ENCODE data around the gene CDYL.

CDYL gene

GRCh38 chr6:4913705-4914419, 137.7 kb downstream of the CDYL start:
- Histone ChIP-seq H4K20me1 (ENCODE audit: control insufficient read depth, insufficient read depth, low read depth, low read length) (no peaks in the 10 kb centered on the region), H3K4me1 (ENCODE audit: control insufficient read depth, low read length) (no peaks in the 10 kb centered on the region), H3K79me2 (ENCODE audit: control insufficient read depth, low read length) (peaks cover 2% of the 10 kb centered on the region; the same call in 1 of the 2 replicates), H3K36me3 (ENCODE audit: control insufficient read depth, low read length) (no peaks in the 10 kb centered on the region), H3K9me3 (ENCODE audit: control insufficient read depth, insufficient read depth, low read length) (no peaks in the 10 kb centered on the region), H3K27ac (ENCODE audit: low read depth, low read length) (no peak overlapping the region), H3K27me3 (ENCODE audit: control insufficient read depth, low read length) (no peaks in the 10 kb centered on the region), H3F3A (ENCODE audit: control insufficient read depth, insufficient read depth) (no peaks in the 10 kb centered on the region), H3K4me3 (ENCODE audit: low read length) (no peak overlapping the region), H3K9me2 (replicated peaks; ENCODE audit: control insufficient read depth, low read length) (no peaks in the 10 kb centered on the region), H3K4me2 (ENCODE audit: low read length) (no peak overlapping the region)
- TF ChIP-seq EZH2phosphoT487 (IDR thresholded peaks at IDR 0.05; ENCODE audit: borderline replicate concordance, low read length) (no peak), CTCF (IDR thresholded peaks at IDR 0.05; ENCODE audit: low read depth, low read length, poor library complexity, severe bottlenecking) (no peak)

- H3K9me3 ChIP-seq (ENCODE audit: control insufficient read depth, insufficient read depth, low read length), result no peaks in the 10 kb centered on the region
- H3K4me3 ChIP-seq (ENCODE audit: low read length), result no peak overlapping the region
- no peaks in the 10 kb centered on the region for H4K20me1 ChIP-seq (ENCODE audit: control insufficient read depth, insufficient read depth, low read depth, low read length)
- no peak for TF ChIP-seq EZH2phosphoT487 (IDR thresholded peaks at IDR 0.05; ENCODE audit: borderline replicate concordance, low read length)
- no peak for TF ChIP-seq CTCF (IDR thresholded peaks at IDR 0.05; ENCODE audit: low read depth, low read length, poor library complexity, severe bottlenecking)
- H3K36me3 ChIP-seq (ENCODE audit: control insufficient read depth, low read length), result no peaks in the 10 kb centered on the region
- no peaks in the 10 kb centered on the region for H3K9me2 ChIP-seq (replicated peaks; ENCODE audit: control insufficient read depth, low read length)
- no peaks in the 10 kb centered on the region for H3K27me3 ChIP-seq (ENCODE audit: control insufficient read depth, low read length)
- H3K27ac ChIP-seq (ENCODE audit: low read depth, low read length), result no peak overlapping the region
- H3K79me2 ChIP-seq (ENCODE audit: control insufficient read depth, low read length), result peaks cover 2% of the 10 kb centered on the region; the same call in 1 of the 2 replicates
- no peak overlapping the region for H3K4me2 ChIP-seq (ENCODE audit: low read length)
- no peaks in the 10 kb centered on the region for H3K4me1 ChIP-seq (ENCODE audit: control insufficient read depth, low read length)
- H3F3A ChIP-seq (ENCODE audit: control insufficient read depth, insufficient read depth), result no peaks in the 10 kb centered on the region
Observed at GRCh38 chr6:4914420-4915159, 138.4 kb downstream of the CDYL start.

GRCh38 chr6:4916954-4917561, 140.9 kb downstream of the CDYL start:
- Histone ChIP-seq H3K4me1 (ENCODE audit: control insufficient read depth, low read length) (no peaks in the 10 kb centered on the region), H3K4me2 (ENCODE audit: low read length) (no peak overlapping the region), H3K27me3 (ENCODE audit: control insufficient read depth, low read length) (no peaks in the 10 kb centered on the region), H4K20me1 (ENCODE audit: control insufficient read depth, insufficient read depth, low read depth, low read length) (peaks cover 4% of the 10 kb centered on the region; the same call in 1 of the 2 replicates), H3K27ac (ENCODE audit: low read depth, low read length) (no peak overlapping the region), H3K9me3 (ENCODE audit: control insufficient read depth, insufficient read depth, low read length) (no peaks in the 10 kb centered on the region), H3K36me3 (ENCODE audit: control insufficient read depth, low read length) (no peaks in the 10 kb centered on the region), H3K79me2 (ENCODE audit: control insufficient read depth, low read length) (peaks cover 2% of the 10 kb centered on the region; the same call in 1 of the 2 replicates), H3K9me2 (replicated peaks; ENCODE audit: control insufficient read depth, low read length) (no peaks in the 10 kb centered on the region), H3F3A (ENCODE audit: control insufficient read depth, insufficient read depth) (no peaks in the 10 kb centered on the region), H3K4me3 (ENCODE audit: low read length) (no peak overlapping the region)
- no peak for TF ChIP-seq CTCF (IDR thresholded peaks at IDR 0.05; ENCODE audit: low read depth, low read length, poor library complexity, severe bottlenecking)
- no peak for TF ChIP-seq EZH2phosphoT487 (IDR thresholded peaks at IDR 0.05; ENCODE audit: borderline replicate concordance, low read length)

All from DOHH2 (cell line).